ENCODE results near the gene EPG5.

EPG5 gene

GRCh38 chr18:45916302-45916701 lies 50.8 kb downstream of the EPG5 start:
- no peak for DNase-seq (ENCODE audit: low read depth in 2 of 2)

GRCh38 chr18:45913276-45913675 lies 53.9 kb downstream of the EPG5 start:
- no peak for DNase-seq (ENCODE audit: low read depth in 2 of 2)

GRCh38 chr18:45910405-45911023 lies 56.6 kb downstream of the EPG5 start:
- DNase-seq (ENCODE audit: low read depth in 2 of 2) = peak; percentile 26 to 29

- no peak for DNase-seq (ENCODE audit: low read depth in 2 of 2)
These were observed 65.4 kb downstream of the EPG5 start for GRCh38 chr18:45901654-45902210.

- no peak for DNase-seq (ENCODE audit: low read depth in 2 of 2)
These were observed 66.5 kb downstream of the EPG5 start for GRCh38 chr18:45900623-45901022.

GRCh38 chr18:45896991-45897390 lies 70.1 kb downstream of the EPG5 start:
- no peak for DNase-seq (ENCODE audit: low read depth in 2 of 2)

GRCh38 chr18:45896452-45896851 lies 70.7 kb downstream of the EPG5 start:
- no peak for DNase-seq (ENCODE audit: low read depth in 2 of 2)

GRCh38 chr18:45895339-45895738 lies 71.8 kb downstream of the EPG5 start:
- no peak for DNase-seq (ENCODE audit: low read depth in 2 of 2)

- DNase-seq (ENCODE audit: low read depth in 2 of 2) = no peak
These were observed 72.3 kb downstream of the EPG5 start for GRCh38 chr18:45894818-45895217.

- no peak for DNase-seq (ENCODE audit: low read depth in 2 of 2)
These were observed 75.3 kb downstream of the EPG5 start for GRCh38 chr18:45891806-45892205.

GRCh38 chr18:45890606-45891005 lies 76.5 kb downstream of the EPG5 start:
- DNase-seq (ENCODE audit: low read depth in 2 of 2) = no peak

GRCh38 chr18:45889419-45890064 lies 77.6 kb downstream of the EPG5 start:
- no peak for DNase-seq (ENCODE audit: low read depth in 2 of 2)

- DNase-seq (ENCODE audit: low read depth in 2 of 2) = no peak
These were observed 79.5 kb downstream of the EPG5 start for GRCh38 chr18:45887585-45887984.

GRCh38 chr18:45880876-45881558 lies 86.1 kb downstream of the EPG5 start:
- DNase-seq (ENCODE audit: low read depth in 2 of 2) = no peak

- DNase-seq (ENCODE audit: low read depth in 2 of 2) = peak; percentile 29 to 48
These were observed 87.2 kb downstream of the EPG5 start for GRCh38 chr18:45879681-45880655.

GRCh38 chr18:45877403-45877802 lies 89.7 kb downstream of the EPG5 start:
- no peak for DNase-seq (ENCODE audit: low read depth in 2 of 2)

GRCh38 chr18:45876161-45876560 lies 91.0 kb downstream of the EPG5 start:
- no peak for DNase-seq (ENCODE audit: low read depth in 2 of 2)

- DNase-seq (ENCODE audit: low read depth in 2 of 2) = peak; percentile 38 to 54
These were observed 92.5 kb downstream of the EPG5 start for GRCh38 chr18:45874491-45875184.

GRCh38 chr18:45871431-45872084 lies 95.6 kb downstream of the EPG5 start:
- DNase-seq (ENCODE audit: low read depth in 2 of 2) = no peak

- no peak for DNase-seq (ENCODE audit: low read depth in 2 of 2)
These were observed 96.7 kb downstream of the EPG5 start for GRCh38 chr18:45870419-45870818.

Data from stimulated activated CD8-positive, alpha-beta memory T cell treated with anti-CD3 and anti-CD28 coated beads, Interleukin-7, amount 100 ng/mL, for 4 hours (primary cell).